Esophagus squamous epithelium (tissue), 5 donors: Measurements from ENCODE around the gene COMMD3. TPM values are rescaled to one million over a fixed set of nuclear protein-coding genes. Genes with fewer than 3 reads are reported as not detected.

ENCODE experiments used
- DNase-seq: peaks from one replicate; lab custom pipeline; 2025; lab: John Stamatoyannopoulos, UW
- H3K27ac ChIP-seq, 4 donors: fragments of 200-600 bp; sonication (generic); one replicate each; pipeline ENCODE4 v1.5.1; 2016 to 2019; ENCODE audit warnings: mild to moderate bottlenecking in 1 of 4
- H3K27me3 ChIP-seq, 4 donors: fragments of 200-600 bp; sonication (generic); 1 replicate in 3 of 4; 2 replicates in 1 of 4; pipeline versions ENCODE4 v1.5.1 to v1.6.0; 2017 to 2021; ENCODE audit warnings: antibody characterized with exemption in 1 of 4
- H3K36me3 ChIP-seq, 3 donors: fragments of 200-600 bp; sonication (generic); one replicate each; pipeline ENCODE4 v1.5.1; 2016 to 2019
- H3K4me1 ChIP-seq, 3 donors: fragments of 200-600 bp; sonication (generic); one replicate each; pipeline ENCODE4 v1.5.1; 2017 to 2019
- H3K4me3 ChIP-seq, 4 donors: fragments of 200-600 bp; sonication (generic); 1 replicate in 3 of 4; 2 replicates in 1 of 4; pipeline ENCODE4 v1.5.1; 2016 to 2019; ENCODE audit warnings: mild to moderate bottlenecking in 2 of 4, moderate library complexity in 1 of 4
- H3K9me3 ChIP-seq, 3 donors: fragments of 200-600 bp; sonication (generic); one replicate each; pipeline ENCODE4 v1.5.1; 2016 to 2019
- POLR2A ChIP-seq, 4 donors: fragments of 450-650 bp; IDR thresholded peaks; one replicate each; pipeline ENCODE4 v1.6.1; 2017; ENCODE audit warnings: antibody characterized with exemption in 4 of 4, mild to moderate bottlenecking in 4 of 4, moderate library complexity in 3 of 4
- WGBS, 2 donors: methylation state at CpG; one replicate each; pipeline ENCODE4 v1.1.5; 2018; 5-methylcytosine and 5-hydroxymethylcytosine counted together
- intact Hi-C: fragments of 100-400 bp; cut with DNase I; formaldehyde crosslinking; loops from one replicate; pipeline ENCODE4 v1.15.0; 2022
- total RNA-seq, 4 donors: library from RNA; depleted of rRNA; stranded (reverse); fragments of >200 nt; gene quantifications; one replicate each; pipeline ENCODE4 v1.1.0, GENCODE V29; 2016
- TF ChIP-seq, protein P1 (sequence below), 6 experiments: fragments of 450-650 bp in 4 of 6; fragments of 200-600 bp in 2 of 6; sonication (generic) in 2 of 6; IDR thresholded peaks; one replicate each; pipeline ENCODE4 v1.5.1; 2016 to 2019; ENCODE audit warnings: antibody characterized with exemption in 6 of 6, mild to moderate bottlenecking in 4 of 6, moderate library complexity in 4 of 6
- donor health status: DM: yes; HTN: yes; CAD: no.

COMMD3 gene
- total RNA-seq, 4 donors from 2014 or later: 14.9 to 31.4 (median 24.2) TPM

GRCh38 chr10:22285130-22285529, 31.1 kb upstream of the COMMD3 start:
- peaks cover 0 to 7% (median 0%) of the 10 kb centered on the region in 4 donors for H3K27me3 ChIP-seq
- 51 to 78% methylated on average over 3 of the region's 3 CpGs for WGBS, 2 donors
- no peaks in the 10 kb centered on the region for H3K9me3 ChIP-seq
- H3K27ac ChIP-seq: no peak overlapping the region
- DNase-seq: no peak
- no peaks in the 10 kb centered on the region for H3K36me3 ChIP-seq
- no peak for TF ChIP-seq POLR2A (IDR thresholded peaks at IDR 0.05)
- TF ChIP-seq, protein P1, sequence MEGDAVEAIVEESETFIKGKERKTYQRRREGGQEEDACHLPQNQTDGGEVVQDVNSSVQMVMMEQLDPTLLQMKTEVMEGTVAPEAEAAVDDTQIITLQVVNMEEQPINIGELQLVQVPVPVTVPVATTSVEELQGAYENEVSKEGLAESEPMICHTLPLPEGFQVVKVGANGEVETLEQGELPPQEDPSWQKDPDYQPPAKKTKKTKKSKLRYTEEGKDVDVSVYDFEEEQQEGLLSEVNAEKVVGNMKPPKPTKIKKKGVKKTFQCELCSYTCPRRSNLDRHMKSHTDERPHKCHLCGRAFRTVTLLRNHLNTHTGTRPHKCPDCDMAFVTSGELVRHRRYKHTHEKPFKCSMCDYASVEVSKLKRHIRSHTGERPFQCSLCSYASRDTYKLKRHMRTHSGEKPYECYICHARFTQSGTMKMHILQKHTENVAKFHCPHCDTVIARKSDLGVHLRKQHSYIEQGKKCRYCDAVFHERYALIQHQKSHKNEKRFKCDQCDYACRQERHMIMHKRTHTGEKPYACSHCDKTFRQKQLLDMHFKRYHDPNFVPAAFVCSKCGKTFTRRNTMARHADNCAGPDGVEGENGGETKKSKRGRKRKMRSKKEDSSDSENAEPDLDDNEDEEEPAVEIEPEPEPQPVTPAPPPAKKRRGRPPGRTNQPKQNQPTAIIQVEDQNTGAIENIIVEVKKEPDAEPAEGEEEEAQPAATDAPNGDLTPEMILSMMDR (IDR thresholded peaks at IDR 0.05): no peak
- H3K4me3 ChIP-seq: no peak overlapping the region
- H3K4me1 ChIP-seq: no peaks in the 10 kb centered on the region
- intact Hi-C loops: no loop called here

DNA sequence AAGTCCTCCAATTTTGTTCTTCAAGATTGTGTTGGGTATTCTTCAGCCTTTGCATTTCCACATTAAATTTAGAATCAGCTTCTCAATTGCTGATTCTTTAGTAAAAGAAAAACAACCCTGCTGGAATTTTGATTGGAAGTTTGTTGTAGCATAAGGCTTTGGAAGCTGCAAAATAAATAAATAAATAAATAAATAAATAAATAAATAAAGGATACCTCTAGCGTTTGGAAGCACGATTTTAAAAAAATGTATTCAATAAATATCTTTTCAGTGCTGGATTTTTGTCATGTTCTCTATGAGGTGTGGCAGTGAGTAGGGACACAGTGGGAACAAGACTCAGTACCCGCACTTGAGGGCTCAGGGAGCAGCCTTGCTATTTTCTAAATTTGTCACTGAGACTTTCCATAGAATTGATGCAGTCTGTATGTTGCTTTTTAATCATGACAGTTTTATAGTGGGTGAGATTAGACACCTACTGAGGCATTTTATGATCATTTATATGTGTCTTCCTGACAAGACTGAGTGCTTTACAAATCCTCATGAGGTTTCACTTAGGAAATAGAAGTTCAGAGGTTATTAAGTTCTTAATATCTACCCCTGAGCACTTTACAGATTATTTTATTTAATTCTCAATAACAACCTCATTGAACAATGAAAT, 22.3 kb upstream of the COMMD3 start:
- peaks cover 0 to 7% (median 0%) of the 10 kb centered on the region in 4 donors for H3K27me3 ChIP-seq
- no peaks in the 10 kb centered on the region for H3K9me3 ChIP-seq

GRCh38 chr10:22294694-22295093, 21.5 kb upstream of the COMMD3 start:
- H3K9me3 ChIP-seq: no peaks in the 10 kb centered on the region
- intact Hi-C loops: no loop called here
- WGBS, 2 donors: 25 to 54% methylated on average over 2 of the region's 2 CpGs
- H3K4me1 ChIP-seq: no peaks in the 10 kb centered on the region
- TF ChIP-seq POLR2A (IDR thresholded peaks at IDR 0.05): no peak
- TF ChIP-seq, protein P1 (IDR thresholded peaks at IDR 0.05): no peak
- H3K27me3 ChIP-seq: peaks cover 0 to 7% (median 0%) of the 10 kb centered on the region in 4 donors
- no peak overlapping the region for H3K4me3 ChIP-seq
- H3K36me3 ChIP-seq: no peaks in the 10 kb centered on the region
- H3K27ac ChIP-seq: no peak overlapping the region
- DNase-seq: no peak

More for the DNA sequence above, 22.3 kb upstream of the COMMD3 start:
- Histone ChIP-seq H3K36me3 (no peaks in the 10 kb centered on the region), H3K4me1 (no peaks in the 10 kb centered on the region), H3K4me3 (no peak overlapping the region), H3K27ac (no peak overlapping the region)
- no peak for DNase-seq
- TF ChIP-seq, protein P1 (IDR thresholded peaks at IDR 0.05): no peak
- TF ChIP-seq POLR2A (IDR thresholded peaks at IDR 0.05): no peak
- WGBS, 2 donors: 84% methylated on average over 3 of the region's 3 CpGs
- intact Hi-C loops: no loop called here

DNA sequence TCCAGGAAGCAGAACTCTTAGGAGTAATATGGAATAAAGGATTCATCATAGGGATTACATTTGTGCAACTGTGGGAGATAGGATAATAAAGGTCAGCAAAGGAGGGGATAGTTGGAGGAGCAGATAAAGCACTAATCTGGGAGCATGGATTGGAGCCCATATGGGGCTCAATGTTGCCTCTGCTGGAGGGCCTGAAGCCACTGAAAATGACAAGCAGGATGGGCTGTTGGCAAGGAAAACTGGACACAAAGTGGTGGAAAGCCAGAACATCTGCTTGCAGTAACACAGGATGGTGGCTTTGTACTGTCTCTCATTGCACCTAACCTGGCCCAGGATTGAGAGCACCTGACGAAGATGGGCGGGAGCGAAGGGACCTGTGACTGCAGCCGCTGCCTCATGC, 15.0 kb upstream of the COMMD3 start:
- no peak for DNase-seq
- H3K4me3 ChIP-seq: no peak overlapping the region
- H3K27me3 ChIP-seq: no peaks in the 10 kb centered on the region
- H3K4me1 ChIP-seq: no peaks in the 10 kb centered on the region
- no peaks in the 10 kb centered on the region for H3K9me3 ChIP-seq
- no peak overlapping the region for H3K27ac ChIP-seq
- intact Hi-C loops: no loop called here
- 92 to 96% methylated on average over 4 of the region's 4 CpGs for WGBS, 2 donors
- H3K36me3 ChIP-seq: no peaks in the 10 kb centered on the region
- TF ChIP-seq POLR2A (IDR thresholded peaks at IDR 0.05): no peak
- TF ChIP-seq, protein P1 (IDR thresholded peaks at IDR 0.05): no peak

- Histone ChIP-seq H3K36me3 (no peaks in the 10 kb centered on the region), H3K27me3 (no peaks in the 10 kb centered on the region), H3K4me1 (no peaks in the 10 kb centered on the region), H3K4me3 (no peak overlapping the region), H3K9me3 (no peaks in the 10 kb centered on the region), H3K27ac (no peak overlapping the region)
- 87 to 91% methylated on average over 3 of the region's 3 CpGs for WGBS, 2 donors
- TF ChIP-seq, protein P1 (IDR thresholded peaks at IDR 0.05): no peak
- no peak for TF ChIP-seq POLR2A (IDR thresholded peaks at IDR 0.05)
- intact Hi-C loops: no loop called here
- DNase-seq: no peak
Measured at GRCh38 chr10:22303461-22303860, 12.7 kb upstream of the COMMD3 start.
